Smooth muscle cell (in vitro differentiated cells): Measurements from ENCODE around the gene STRA8. TPM values are rescaled to one million over a fixed set of nuclear protein-coding genes. Genes with fewer than 3 reads are reported as not detected.

Experiments
- DNase-seq: peaks from one replicate; lab custom pipeline; 2025; ENCODE audit not compliant: unreplicated experiment; lab: John Stamatoyannopoulos, UW
- H2AFZ ChIP-seq: fragments of 200-600 bp; sonication (generic); 2 replicates; pipeline ENCODE4 v1.6.0; 2016; ENCODE audit warnings: antibody characterized with exemption, low read depth, mild to moderate bottlenecking
- H3F3A ChIP-seq: fragments of 200-600 bp; sonication (generic); 2 replicates; pipeline ENCODE4 v1.6.0; 2017; ENCODE audit warnings: antibody characterized with exemption, low read depth
- H3K27ac ChIP-seq: fragments of 200-600 bp; sonication (generic); 2 replicates; pipeline ENCODE4 v1.5.1; 2016; ENCODE audit warnings: low read depth, mild to moderate bottlenecking
- H3K27me3 ChIP-seq: fragments of 200-600 bp; sonication (generic); 2 replicates; pipeline ENCODE4 v1.6.1; 2016; ENCODE audit warnings: low read depth, mild to moderate bottlenecking
- H3K36me3 ChIP-seq: fragments of 200-600 bp; sonication (generic); 2 replicates; pipeline ENCODE4 v1.5.1; 2016; ENCODE audit warnings: low read depth
- H3K4me1 ChIP-seq: fragments of 200-600 bp; sonication (generic); 2 replicates; pipeline ENCODE4 v1.5.1; 2016; ENCODE audit warnings: low read depth
- H3K4me2 ChIP-seq: fragments of 200-600 bp; sonication (generic); 2 replicates; pipeline ENCODE4 v1.6.0; 2016; ENCODE audit warnings: mild to moderate bottlenecking
- H3K4me3 ChIP-seq: fragments of 200-600 bp; sonication (generic); 2 replicates; pipeline ENCODE4 v1.5.1; 2016; ENCODE audit warnings: mild to moderate bottlenecking
- H3K79me2 ChIP-seq: fragments of 200-600 bp; sonication (generic); 2 replicates; pipeline ENCODE4 v1.6.0; 2016; ENCODE audit warnings: low read depth, mild to moderate bottlenecking
- H3K9ac ChIP-seq: fragments of 200-600 bp; sonication (generic); 2 replicates; pipeline ENCODE4 v1.6.0; 2016; ENCODE audit warnings: low read depth
- H3K9me3 ChIP-seq: fragments of 200-600 bp; sonication (generic); replicated peaks from 2 replicates; pipeline ENCODE4 v1.5.1; 2016; ENCODE audit warnings: low read depth
- H4K20me1 ChIP-seq: fragments of 200-600 bp; sonication (generic); 2 replicates; pipeline ENCODE4 v1.6.0; 2016; ENCODE audit warnings: low read depth
- WGBS: methylation state at CpG from one replicate; pipeline ENCODE4 v1.1.7; 2016; ENCODE audit warnings: low lambda C conversion rate; 5-methylcytosine and 5-hydroxymethylcytosine counted together
- polyA plus RNA-seq: library from polyadenylated mRNA; unstranded; fragments of >200 nt; fragmentation: Nextera tagmentation; extraction: Ambion mirVana; gene quantifications from 2 replicates; pipeline ENCODE4 v1.2.1, GENCODE V29; 2016
- total RNA-seq: library from RNA; depleted of rRNA; stranded (reverse); fragments of >200 nt; gene quantifications from 2 replicates; pipeline ENCODE4 v1.2.3, GENCODE V29; 2014
- TF ChIP-seq, protein P1 (sequence below): fragments of 200-600 bp; sonication (generic); IDR thresholded peaks from 2 replicates; pipeline ENCODE4 v1.5.1; 2017; ENCODE audit warnings: borderline replicate concordance, mild to moderate bottlenecking, antibody characterized with exemption; ENCODE audit not compliant: insufficient read depth, poor library complexity, severe bottlenecking

STRA8 gene
- total and polyA plus RNA-seq, 2 experiments from 2014 or later: not detected

DNA sequence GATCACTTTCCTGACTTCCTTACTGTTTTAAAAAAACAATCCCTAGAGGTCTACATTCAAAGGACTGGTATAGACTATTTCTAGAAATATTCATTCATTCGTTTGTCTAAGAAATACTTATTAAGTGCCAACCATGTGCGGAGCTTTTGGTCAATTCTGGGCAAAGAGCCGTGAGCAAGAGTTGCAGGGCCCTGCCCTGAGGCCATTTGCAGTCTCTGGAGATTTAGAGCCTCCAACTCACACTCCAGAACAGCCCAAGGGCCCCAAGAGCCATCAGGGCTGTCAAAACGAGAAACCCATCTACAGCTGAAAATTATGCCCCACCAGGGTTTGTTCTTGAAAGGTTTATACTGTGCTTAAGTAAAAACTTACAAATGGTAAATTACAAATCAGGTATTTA, 38.5 kb upstream of the STRA8 start:
- Histone ChIP-seq H2AFZ (no peak overlapping the region), H4K20me1 (no peaks in the 10 kb centered on the region), H3K36me3 (no peaks in the 10 kb centered on the region), H3K4me1 (no peaks in the 10 kb centered on the region), H3K79me2 (no peaks in the 10 kb centered on the region), H3K4me3 (no peak overlapping the region), H3K4me2 (no peak overlapping the region), H3K9me3 (no peaks in the 10 kb centered on the region), H3K27ac (peak overlapping the region; percentile 80), H3F3A (no peaks in the 10 kb centered on the region), H3K27me3 (no peaks in the 10 kb centered on the region), H3K9ac (no peak overlapping the region)
- 84% methylated on average over 4 of the region's 4 CpGs for WGBS
- no peak for DNase-seq
- TF ChIP-seq, protein P1, sequence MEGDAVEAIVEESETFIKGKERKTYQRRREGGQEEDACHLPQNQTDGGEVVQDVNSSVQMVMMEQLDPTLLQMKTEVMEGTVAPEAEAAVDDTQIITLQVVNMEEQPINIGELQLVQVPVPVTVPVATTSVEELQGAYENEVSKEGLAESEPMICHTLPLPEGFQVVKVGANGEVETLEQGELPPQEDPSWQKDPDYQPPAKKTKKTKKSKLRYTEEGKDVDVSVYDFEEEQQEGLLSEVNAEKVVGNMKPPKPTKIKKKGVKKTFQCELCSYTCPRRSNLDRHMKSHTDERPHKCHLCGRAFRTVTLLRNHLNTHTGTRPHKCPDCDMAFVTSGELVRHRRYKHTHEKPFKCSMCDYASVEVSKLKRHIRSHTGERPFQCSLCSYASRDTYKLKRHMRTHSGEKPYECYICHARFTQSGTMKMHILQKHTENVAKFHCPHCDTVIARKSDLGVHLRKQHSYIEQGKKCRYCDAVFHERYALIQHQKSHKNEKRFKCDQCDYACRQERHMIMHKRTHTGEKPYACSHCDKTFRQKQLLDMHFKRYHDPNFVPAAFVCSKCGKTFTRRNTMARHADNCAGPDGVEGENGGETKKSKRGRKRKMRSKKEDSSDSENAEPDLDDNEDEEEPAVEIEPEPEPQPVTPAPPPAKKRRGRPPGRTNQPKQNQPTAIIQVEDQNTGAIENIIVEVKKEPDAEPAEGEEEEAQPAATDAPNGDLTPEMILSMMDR: no peak

DNA sequence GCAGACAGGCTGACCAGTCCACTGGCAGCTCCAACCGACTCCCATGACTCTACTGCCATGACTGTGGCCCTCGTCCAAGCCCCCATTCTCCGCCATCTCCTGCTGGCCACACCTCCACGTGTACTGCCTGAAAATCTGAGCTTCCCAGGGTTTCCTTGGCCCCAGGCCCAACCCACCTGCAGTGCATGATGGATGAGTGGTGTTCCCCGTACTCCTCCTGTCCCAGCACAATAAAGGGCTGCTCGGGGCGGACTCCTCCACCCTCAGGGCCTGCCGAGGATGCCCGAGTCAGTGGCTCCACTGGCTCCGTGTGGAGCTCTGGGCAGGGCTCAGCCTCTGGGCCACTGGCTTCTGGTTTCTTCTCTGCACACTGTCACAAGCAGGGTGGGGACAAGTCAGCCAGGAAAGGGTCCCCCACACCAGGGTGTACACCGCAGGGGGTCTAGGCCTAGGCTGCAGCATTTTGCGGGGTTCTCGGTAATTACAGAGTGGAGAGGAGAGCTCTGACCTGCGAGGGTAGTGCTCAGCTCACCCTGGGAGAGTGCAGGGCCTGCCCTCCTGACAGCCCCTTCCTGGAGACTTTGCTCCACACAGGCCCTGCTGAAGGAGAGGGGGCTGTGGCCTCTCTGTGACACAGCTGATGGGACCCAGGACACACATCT, 37.5 kb upstream of the STRA8 start:
- DNase-seq: no peak
- Histone ChIP-seq H3K4me1 (no peaks in the 10 kb centered on the region), H3K4me3 (no peak overlapping the region), H2AFZ (no peak overlapping the region), H3K9ac (no peak overlapping the region), H3K9me3 (no peaks in the 10 kb centered on the region), H3K79me2 (no peaks in the 10 kb centered on the region), H3K4me2 (no peak overlapping the region), H4K20me1 (no peaks in the 10 kb centered on the region), H3F3A (no peaks in the 10 kb centered on the region), H3K36me3 (no peaks in the 10 kb centered on the region), H3K27me3 (no peaks in the 10 kb centered on the region), H3K27ac (no peak overlapping the region)
- 97% methylated on average over 14 of the region's 14 CpGs for WGBS
- TF ChIP-seq, protein P1: no peak

DNA sequence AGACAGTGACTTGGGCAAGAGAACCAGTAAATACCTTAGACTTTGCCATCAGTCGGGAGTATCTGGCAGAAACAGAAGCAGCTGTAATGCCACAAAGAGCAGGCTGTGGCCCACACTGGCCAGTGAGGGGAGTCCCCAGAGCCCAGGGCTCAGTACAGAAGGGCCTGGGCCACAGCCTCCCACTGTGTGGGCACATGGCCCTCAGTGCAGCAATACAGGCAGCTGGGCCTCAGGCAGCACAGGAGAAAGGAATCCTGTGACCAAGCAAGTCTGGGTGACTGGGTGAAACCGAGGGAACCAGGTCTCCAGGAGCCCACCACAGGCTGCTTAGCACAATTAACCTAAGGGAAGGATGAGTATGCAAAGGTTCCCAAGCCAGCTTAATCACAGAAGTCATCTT, 36.3 kb upstream of the STRA8 start:
- TF ChIP-seq, protein P1: no peak
- no peak overlapping the region for H3K9ac ChIP-seq
- no peaks in the 10 kb centered on the region for H4K20me1 ChIP-seq
- no peaks in the 10 kb centered on the region for H3K79me2 ChIP-seq
- no peak for DNase-seq
- H3K4me2 ChIP-seq: no peak overlapping the region
- H3K27me3 ChIP-seq: no peaks in the 10 kb centered on the region
- no peaks in the 10 kb centered on the region for H3K4me1 ChIP-seq
- H3K36me3 ChIP-seq: no peaks in the 10 kb centered on the region
- H3F3A ChIP-seq: no peaks in the 10 kb centered on the region
- H3K27ac ChIP-seq: no peak overlapping the region
- no peak overlapping the region for H2AFZ ChIP-seq
- no peak overlapping the region for H3K4me3 ChIP-seq
- no peaks in the 10 kb centered on the region for H3K9me3 ChIP-seq
- WGBS: 75% methylated on average over 2 of the region's 2 CpGs
